ENCODE measurements around the gene SERAC1.

Gene SERAC1

GRCh38 chr6:158113802-158114201 lies 54.3 kb downstream of the SERAC1 start:
- in situ Hi-C loops (cut with MboI; ENCODE audit: low pct_unique_long_range_greater_than_20kb, low sequenced_read_pairs, unreplicated experiment): no loop called here
- TF ChIP-seq CTCF (IDR thresholded peaks at IDR 0.05; ENCODE audit: extremely low read depth, insufficient read depth, missing control alignments): no peak
- DNase-seq (ENCODE audit: low spot score): no peak

- no peak for DNase-seq (ENCODE audit: low spot score)
- in situ Hi-C loops (cut with MboI; ENCODE audit: low pct_unique_long_range_greater_than_20kb, low sequenced_read_pairs, unreplicated experiment): no loop called here
- TF ChIP-seq CTCF (IDR thresholded peaks at IDR 0.05; ENCODE audit: extremely low read depth, insufficient read depth, missing control alignments): no peak
Measured at GRCh38 chr6:158111987-158112386, 56.1 kb downstream of the SERAC1 start.

- TF ChIP-seq CTCF (IDR thresholded peaks at IDR 0.05; ENCODE audit: extremely low read depth, insufficient read depth, missing control alignments): no peak
- in situ Hi-C loops (cut with MboI; ENCODE audit: low pct_unique_long_range_greater_than_20kb, low sequenced_read_pairs, unreplicated experiment): no loop called here
- no peak for DNase-seq (ENCODE audit: low spot score)
Measured at GRCh38 chr6:158110986-158111385, 57.1 kb downstream of the SERAC1 start.

GRCh38 chr6:158109748-158110147 lies 58.3 kb downstream of the SERAC1 start:
- in situ Hi-C loops (cut with MboI; ENCODE audit: low pct_unique_long_range_greater_than_20kb, low sequenced_read_pairs, unreplicated experiment): no loop called here
- no peak for DNase-seq (ENCODE audit: low spot score)
- TF ChIP-seq CTCF (IDR thresholded peaks at IDR 0.05; ENCODE audit: extremely low read depth, insufficient read depth, missing control alignments): no peak

GRCh38 chr6:158104696-158105095 lies 63.4 kb downstream of the SERAC1 start:
- in situ Hi-C loops (cut with MboI; ENCODE audit: low pct_unique_long_range_greater_than_20kb, low sequenced_read_pairs, unreplicated experiment): no loop called here
- TF ChIP-seq CTCF (IDR thresholded peaks at IDR 0.05; ENCODE audit: extremely low read depth, insufficient read depth, missing control alignments): no peak
- no peak for DNase-seq (ENCODE audit: low spot score)

- in situ Hi-C loops (cut with MboI; ENCODE audit: low pct_unique_long_range_greater_than_20kb, low sequenced_read_pairs, unreplicated experiment): no loop called here
- no peak for DNase-seq (ENCODE audit: low spot score)
- no peak for TF ChIP-seq CTCF (IDR thresholded peaks at IDR 0.05; ENCODE audit: extremely low read depth, insufficient read depth, missing control alignments)
Measured at GRCh38 chr6:158103228-158103627, 64.8 kb downstream of the SERAC1 start.

- in situ Hi-C loops (cut with MboI; ENCODE audit: low pct_unique_long_range_greater_than_20kb, low sequenced_read_pairs, unreplicated experiment): no loop called here
- TF ChIP-seq CTCF (IDR thresholded peaks at IDR 0.05; ENCODE audit: extremely low read depth, insufficient read depth, missing control alignments): no peak
- no peak for DNase-seq (ENCODE audit: low spot score)
Measured at GRCh38 chr6:158095671-158096070, 72.4 kb downstream of the SERAC1 start.

Measured in GM13977 (cell line).